Measurements from ENCODE around the gene EIF6.
A peak's percentile ranks its signal among the peaks of the same experiment; 100 is the strongest.
"Not testable (repeated sequence)": the region's sequence is repeated elsewhere in the genome, so short reads cannot be mapped to it uniquely, and the experiment has no call there.

EIF6 gene

DNA sequence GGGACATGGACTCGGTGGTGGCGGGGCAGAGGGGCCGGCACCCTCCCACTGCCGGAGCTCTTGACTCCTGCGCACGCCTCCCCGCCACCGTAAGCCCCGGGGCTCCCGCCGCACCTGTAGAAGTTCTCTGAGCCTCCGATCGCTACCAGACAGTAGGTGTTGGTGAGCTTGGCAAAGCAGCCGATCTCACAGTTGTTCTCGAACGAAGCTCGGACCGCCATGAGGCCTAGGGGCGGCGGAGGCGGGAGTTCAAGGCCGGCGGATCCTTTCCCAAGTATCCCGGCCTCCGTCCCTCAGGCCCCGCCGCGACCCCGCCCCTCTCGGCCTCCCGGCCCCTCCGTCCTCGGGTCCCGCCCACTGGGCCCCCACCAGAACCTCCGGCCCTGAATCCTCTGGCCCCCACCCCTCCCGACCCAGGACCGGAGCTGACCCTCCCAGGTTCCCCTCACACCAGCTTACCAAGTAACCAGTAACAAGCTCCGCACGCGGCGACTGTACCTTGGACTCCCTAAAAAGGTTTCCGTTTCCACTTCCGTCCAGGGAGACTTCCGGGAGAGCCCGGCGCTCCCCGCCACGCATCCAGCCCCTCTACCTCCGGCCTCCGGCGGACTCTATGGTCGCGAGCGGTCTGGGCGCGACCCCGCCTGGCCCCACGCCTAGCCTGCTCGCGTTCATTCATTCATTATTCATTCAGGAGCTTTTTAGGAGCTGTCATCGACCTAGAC is at the start of gene EIF6:
Gene EIF6, minus strand, starts transcription at position 506 of the 725 bp plus-strand sequence. Its CDS starts 285 bp downstream, at position 221.
- DNase-seq (ENCODE audit: low read depth in 2 of 2), result peak; percentile 73 to 77

DNA sequence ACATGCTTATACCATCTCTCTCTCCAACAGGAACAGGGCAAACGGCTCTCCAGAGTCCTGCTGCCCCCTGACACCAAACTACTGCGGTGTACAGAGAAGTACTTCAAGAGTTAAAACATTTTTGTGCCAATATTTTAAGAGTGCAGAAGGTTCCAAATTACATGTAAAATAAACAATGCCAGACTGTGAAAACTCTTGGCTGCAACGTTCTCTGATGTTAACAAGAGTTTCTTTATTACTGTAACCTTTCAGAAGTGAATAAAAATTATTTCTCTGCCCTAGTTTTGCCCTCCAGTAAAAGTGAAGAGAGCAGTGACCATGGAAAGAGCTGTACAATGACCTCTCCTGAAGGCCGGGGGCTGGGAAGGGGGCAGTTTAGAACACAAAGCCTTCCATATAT is 49.0 kb upstream of the EIF6 start:
- DNase-seq (ENCODE audit: low read depth in 2 of 2), result no peak

DNA sequence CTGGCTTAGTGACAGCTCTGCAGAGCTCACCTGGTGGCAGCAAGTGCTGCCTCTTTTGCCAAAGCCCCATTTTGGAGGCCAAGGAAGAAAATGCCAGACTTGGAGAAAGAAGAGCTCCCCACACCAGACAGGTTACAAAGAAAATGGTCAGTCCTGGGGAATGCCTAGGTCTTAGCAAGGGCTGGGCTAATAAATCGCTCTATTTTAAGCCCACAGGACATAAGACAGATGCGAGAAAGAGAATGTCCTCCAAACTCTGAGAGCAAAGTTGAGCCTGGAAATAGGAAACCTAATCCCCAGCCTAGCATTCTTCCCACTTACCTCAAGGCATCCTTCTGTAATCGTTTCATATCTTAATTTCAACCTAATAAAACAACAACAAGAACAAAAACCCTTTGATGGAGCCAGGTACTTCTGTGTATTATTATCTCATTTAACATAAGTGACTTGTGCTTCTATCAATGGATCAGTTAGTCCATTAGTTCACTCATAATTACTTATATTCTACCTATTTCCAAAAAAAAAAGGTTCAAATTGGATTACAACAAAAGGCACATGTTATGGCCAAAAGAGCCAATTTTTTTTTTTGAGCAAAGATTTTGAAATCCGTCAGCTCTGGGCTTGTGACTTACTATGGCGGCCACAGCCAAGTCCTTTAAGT is 48.1 kb upstream of the EIF6 start:
- DNase-seq (ENCODE audit: low read depth in 2 of 2), result no peak

DNA sequence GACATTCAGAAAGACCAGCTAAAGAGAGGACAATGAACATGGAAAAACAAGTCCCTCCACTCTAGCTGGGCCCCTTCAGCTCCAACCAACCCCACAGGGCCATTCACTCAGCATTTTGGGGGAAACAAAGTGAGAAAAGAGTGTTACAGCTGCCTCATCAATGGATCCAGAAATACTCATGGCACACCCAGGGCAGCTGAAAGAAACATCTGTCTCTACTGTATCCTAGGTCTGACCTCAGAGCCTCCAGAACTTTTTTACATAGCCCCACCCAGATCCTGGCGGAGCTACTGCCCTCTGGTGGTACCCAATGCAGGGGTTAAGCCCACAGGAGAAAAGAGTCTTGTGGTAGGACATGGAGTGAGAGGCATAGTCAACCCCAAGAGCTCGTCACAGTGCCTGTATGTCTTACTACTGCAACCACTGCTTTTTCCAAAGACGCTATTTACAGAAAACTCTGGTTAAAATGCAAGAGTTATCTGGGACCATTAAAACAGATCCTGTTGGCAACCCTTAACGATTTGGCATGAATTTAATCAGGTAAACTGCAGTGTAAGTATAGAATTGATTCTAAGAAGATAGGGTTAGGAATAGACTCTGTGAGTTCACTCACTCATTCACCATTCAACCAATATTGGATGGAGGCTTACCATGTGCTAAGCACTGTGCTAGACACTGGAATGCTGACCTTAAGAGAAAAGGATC is 45.0 kb upstream of the EIF6 start:
- DNase-seq (ENCODE audit: low read depth in 2 of 2), result no peak

DNA sequence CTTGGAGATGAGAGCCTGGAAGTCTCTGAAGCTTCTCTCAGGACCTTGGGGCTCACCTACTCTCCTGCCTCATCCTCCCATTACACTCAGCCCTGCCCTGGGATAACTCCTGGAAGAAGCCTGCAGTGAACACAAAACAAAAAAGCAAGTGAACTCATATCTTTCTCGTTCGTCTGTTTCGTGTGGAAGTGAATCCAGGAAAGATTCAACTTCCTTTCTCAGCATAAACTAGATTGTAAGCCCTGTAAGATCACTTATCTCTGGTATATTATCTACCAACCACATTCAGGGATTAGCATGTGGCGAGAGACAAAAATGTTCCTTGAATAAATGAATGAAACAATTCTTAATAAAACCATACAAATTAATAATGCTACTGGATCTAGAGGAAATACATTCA is 44.1 kb upstream of the EIF6 start:
- no peak for DNase-seq (ENCODE audit: low read depth in 2 of 2)

DNA sequence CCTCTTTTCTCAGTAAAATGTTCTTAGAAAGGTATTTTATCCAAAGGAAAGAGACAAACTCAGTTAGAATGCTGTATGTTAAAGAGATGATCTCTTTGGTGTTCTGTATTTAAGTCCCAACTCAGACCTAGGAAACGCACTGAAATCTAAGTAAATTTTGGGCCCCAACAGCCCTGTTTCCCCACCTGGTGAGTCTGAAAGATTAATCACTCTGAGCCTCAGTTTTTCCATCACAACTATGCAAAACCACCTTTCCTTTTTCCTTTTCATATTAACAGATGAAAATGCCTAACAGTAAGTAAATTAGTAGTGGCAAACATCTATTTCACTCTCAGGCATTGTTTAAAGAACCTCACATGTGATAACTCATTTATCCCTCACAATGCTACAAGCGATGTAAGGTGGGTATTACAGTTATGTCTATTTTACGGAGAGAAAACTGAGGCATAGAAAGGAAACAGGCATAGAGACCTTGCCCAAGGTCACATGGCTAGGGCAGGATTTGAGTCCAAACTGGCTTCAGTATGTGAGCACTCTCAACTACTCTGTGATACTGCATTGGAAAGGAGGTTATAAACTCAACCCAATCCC is 43.6 kb upstream of the EIF6 start:
- DNase-seq (ENCODE audit: low read depth in 2 of 2), result no peak

DNA sequence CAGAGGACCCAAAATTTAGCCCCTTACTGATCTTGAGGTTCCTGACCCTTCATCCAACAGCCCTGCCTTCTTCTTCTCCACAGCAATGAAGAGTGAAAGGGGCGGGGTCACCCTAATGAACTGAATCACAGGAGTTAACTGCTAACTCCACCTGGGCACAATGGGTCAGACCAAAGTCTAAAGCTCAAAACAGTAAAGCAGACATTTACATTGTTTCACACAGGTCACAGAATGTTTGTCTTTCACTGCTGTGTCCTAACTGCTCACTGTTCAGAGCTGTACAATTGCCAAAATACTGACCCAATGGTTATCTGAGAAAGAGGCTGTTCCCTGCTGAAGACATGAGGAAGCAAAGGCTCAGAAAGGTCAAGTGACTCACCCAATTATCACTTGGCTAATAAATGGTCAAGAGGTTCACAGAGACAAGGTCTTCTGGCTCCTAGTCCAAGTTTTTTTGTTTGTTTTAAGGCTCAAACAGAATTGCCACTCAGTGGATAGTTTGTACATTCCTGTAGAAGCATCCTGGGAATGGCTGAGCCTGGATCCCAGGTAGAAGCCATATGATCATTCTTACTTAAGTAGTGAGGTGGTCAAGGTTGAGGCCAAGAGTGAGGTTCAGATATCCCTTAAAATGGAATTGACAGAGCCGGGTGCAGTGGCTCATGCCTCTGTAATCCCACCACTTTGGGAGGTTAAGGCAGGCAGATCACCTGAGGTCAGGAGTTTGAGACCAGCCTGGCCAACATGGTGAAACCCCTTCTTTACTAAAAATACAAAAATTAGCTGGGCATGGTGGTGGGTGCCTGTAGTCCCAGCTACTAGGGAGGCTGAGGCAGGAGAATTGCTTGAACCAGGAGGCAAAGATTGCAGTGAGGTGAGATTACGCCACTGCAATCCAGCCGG is 42.8 kb upstream of the EIF6 start:
- no peak for DNase-seq (ENCODE audit: low read depth in 2 of 2)

DNA sequence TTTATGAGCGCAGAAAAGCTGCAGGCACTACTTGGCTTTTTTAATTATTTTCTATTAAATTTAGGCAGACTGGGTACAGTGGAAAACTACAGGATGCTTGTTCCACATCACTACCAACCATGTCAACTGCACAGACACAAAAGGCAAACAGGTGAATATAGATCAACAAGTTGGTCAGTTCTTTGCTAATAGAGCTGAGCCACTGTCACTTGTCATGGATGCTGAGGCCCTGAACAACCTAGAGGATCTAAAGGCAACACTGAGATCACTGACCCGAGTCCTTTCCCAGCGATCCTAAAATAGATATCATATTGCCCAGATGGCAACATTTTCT is 42.1 kb upstream of the EIF6 start:
- DNase-seq (ENCODE audit: low read depth in 2 of 2), result no peak

DNA sequence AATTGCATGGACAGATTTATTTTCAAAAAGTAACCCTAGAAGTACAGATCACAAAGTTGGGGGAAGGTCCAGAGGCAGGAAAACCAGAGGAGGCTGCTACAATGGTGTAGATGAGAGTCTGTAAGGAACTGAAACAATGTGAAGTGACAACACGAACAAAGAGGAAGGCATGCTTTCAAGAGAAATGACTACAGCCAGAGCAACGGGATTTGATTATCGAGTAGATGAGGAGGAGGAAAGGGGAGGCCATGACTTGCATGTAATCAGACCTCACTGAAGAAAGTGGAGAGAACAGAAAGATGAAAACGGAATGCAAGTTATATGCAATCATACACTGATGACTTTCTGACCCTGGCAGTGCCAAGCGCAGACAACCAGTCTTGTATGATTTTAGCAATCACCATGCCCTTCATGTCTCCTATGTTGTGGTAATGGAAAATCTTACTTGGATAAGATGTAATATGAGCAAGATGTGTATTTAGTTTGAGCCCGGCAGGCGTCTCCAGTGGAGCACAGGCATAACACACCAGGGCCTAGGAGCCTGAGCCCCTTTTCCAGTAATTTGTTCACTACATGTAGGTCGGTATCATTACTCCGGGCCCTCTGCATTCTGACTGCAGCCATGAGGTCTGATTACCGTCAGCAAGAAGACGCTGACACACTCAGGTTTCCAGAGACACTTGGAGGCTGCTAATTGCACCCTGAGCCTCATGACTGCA is 41.6 kb upstream of the EIF6 start:
- no peak for DNase-seq (ENCODE audit: low read depth in 2 of 2)

DNA sequence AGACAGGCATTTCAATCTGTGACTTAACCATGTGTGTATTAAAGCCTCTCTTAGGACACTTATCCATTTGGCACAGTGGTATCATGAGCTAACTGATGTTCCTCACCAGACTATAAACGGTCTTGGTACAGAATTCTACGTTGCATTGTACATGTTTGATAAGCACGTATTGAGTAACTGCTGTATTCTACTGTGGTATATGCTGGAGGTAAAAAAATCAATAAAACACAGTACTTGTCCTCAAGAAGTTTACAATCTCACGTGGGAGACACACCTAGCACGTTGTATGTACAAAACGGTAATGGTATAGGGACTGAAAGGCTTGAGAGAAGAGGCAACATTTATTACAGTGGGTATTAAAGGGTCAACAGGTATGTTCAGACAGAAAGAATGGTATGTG is 40.8 kb upstream of the EIF6 start:
- no peak for DNase-seq (ENCODE audit: low read depth in 2 of 2)

DNA sequence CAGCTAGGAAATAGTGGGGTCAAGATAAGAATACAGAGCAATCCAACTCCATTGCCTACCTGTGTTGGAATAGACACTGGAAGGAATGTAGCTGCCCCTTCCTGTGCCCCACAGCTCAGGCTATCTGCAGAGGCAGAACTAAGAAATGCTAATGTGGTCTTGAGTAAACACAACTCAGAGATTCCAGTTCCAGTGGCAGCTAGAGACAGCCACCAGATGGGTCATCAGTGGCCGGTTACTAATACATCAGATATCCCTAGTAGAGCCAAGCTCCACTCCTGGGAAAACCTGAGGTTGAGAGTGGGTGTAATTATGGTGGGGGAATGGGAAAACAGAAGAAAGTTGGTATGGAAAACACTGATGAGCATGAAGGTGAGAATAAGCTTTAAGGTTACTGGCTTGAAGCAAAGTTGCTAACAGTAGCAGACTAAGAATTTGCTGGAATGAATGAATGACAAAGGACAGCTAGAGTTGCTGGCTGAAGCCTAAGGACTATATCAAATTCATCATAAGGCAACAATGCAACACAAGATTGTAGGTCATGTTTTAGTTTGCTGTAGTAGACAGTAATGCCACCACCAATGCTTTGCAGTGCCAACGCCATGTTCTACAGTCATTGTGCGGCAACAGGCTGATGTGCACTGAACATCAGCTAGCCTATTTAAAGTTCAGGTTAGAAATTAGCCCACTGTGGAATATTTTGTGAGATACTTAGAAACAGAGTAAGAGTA is 36.0 kb upstream of the EIF6 start:
- DNase-seq (ENCODE audit: low read depth in 2 of 2), result no peak

DNA sequence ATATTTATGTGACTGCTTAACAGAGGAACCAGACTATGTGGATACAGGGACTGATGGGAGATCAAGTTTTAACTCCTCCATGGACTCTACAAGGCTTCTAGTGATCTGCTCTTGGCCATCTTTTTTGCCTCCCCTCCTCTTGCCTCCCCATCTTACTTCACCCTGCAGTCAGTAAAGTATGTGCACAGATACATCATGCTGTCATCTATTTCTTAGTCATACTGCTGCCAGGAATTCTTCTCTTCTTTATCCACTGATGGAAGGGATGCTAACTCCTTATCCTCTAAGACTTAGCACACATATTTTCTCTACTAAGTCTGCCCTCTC is 35.3 kb upstream of the EIF6 start:
- DNase-seq (ENCODE audit: low read depth in 2 of 2), result peak in 1 of 2 experiments; percentile 61

DNA sequence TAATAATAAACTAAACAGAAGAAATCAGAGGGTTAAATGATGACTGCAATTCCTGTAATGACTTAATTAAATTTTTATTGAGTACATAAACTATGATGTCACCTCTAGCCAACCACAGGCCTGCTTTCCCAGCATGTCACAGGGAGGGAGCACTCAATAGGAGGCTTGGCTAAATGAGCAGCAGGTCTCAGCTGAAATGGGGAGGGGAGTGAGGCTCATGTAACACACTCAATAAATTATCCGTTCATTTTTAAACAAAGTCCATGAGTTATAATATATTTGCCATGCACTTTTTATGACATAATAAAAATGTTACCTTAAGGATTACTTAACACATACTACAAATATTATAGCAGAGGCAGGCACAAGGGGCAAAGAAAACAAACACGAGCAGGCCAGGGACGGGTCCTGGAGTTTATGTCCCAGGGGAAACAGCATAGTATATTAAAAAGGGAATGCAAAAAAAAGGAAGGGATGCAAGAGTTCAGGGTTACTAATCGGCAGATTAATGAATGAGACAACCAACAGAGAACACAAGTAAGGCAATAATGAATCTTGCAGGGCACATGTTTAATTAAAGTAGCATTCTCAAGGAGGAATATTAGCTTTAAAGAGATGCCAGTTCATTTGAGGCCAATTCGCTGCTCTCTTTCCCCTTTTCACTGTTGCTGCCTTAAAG is 34.8 kb upstream of the EIF6 start:
- peak in 1 of 2 experiments; percentile 70 for DNase-seq (ENCODE audit: low read depth in 2 of 2)

DNA sequence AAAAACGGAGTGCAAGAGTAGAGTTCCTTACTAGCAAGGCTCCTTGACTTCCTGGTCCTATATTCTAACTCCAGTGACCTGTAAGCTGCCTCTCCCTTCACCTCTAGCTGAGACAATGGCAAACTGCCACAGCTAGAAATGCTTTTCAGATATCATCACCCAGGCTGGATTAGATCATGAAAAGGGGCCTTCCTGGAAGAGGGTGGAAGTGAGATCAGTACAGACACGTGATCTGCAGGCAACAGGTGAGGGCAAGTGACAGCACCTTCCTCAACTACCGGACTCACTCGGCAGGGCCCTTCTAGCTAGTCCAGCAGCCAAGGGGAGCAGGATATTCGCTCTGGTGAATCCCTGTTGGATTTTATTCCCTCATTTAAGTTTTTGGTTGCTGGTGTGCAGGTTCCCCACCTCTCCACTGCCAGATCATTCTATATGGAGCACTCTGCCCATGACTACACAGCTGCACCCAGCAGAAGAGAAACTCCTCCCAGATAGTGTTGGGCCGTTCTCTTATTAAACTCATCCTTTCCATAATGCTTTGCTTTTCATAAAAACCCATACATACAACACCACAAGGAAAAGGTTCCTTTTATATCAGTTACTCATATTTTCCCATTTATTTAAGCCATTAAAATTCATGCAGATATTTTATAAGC is 34.1 kb upstream of the EIF6 start:
- DNase-seq (ENCODE audit: low read depth in 2 of 2), result peak in 1 of 2 experiments; percentile 54

DNA sequence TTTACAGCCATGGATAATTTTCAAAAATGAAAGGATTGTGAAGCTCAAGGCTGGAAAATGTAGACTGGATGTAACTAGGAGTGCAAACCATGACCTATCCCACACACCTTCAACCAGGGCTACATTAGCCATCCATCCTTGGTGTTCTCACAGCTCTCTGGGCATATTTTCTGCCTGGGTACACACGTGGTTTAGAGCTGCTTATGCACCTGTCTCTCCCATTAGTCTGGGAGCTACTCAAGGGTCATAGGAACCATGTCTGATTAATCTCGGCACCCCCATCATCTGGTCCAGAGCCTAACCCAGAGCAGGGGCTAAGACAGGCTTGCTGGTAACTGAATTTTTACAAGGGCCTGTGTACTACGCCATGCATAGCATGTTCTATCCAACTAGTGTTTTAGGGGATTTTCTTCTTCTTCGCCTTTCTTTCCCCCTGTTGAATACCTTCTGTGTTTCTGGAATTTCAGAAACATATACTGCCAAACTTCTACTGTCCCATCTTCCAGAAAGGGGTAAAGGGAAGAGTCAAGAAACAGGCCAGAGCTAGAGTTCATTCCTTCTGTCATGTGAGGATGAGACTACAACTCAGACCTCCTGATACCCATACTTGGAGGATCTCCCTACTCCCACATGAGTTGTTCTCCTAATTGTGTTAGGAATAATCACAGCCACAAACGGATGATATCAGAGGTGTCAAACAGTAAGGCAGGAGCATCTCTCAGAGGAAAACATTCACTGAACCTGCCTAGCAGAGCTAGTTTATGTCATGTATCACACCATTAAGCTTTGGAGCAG is 33.0 kb upstream of the EIF6 start:
- no peak for DNase-seq (ENCODE audit: low read depth in 2 of 2)

DNA sequence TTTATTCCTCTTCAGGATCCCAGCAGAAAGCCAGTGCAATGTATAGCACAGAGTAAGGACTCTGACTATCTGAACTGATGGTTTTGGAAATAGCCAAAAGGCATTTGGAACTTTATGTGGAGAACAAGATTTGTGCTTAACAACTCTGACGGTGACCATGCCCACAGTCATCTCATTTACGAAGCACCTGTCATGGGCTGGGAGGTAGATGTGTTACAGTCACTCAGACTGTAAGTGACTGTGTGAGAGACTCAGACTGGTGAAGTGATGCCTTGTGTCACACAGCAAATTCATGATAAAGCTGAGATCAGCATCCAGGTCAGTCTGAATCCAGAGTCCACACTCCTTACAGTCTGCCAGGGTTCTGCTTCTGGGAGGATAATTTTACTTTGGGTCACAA is 31.5 kb upstream of the EIF6 start:
- no peak for DNase-seq (ENCODE audit: low read depth in 2 of 2)

DNA sequence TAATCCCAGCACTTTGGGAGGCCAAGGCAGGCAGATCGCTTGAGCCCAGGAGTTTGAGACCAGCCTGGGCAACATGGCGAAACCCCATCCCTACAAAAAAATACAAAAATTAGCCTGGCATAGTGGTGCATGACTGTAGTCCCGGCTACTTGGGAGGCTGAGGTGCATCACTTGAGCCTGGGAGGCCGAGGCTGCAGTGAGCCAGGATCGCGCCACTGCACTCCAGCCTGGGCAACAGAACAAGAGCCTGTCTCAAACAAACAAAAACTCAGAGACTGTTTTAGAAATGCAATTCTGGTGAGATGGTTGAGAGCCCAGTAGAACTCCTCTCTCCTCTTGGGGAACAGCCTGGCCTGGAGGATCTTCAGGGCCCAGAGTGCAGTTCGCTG is 31.1 kb upstream of the EIF6 start:
- DNase-seq (ENCODE audit: low read depth in 2 of 2), result not testable (repeated sequence)

DNA sequence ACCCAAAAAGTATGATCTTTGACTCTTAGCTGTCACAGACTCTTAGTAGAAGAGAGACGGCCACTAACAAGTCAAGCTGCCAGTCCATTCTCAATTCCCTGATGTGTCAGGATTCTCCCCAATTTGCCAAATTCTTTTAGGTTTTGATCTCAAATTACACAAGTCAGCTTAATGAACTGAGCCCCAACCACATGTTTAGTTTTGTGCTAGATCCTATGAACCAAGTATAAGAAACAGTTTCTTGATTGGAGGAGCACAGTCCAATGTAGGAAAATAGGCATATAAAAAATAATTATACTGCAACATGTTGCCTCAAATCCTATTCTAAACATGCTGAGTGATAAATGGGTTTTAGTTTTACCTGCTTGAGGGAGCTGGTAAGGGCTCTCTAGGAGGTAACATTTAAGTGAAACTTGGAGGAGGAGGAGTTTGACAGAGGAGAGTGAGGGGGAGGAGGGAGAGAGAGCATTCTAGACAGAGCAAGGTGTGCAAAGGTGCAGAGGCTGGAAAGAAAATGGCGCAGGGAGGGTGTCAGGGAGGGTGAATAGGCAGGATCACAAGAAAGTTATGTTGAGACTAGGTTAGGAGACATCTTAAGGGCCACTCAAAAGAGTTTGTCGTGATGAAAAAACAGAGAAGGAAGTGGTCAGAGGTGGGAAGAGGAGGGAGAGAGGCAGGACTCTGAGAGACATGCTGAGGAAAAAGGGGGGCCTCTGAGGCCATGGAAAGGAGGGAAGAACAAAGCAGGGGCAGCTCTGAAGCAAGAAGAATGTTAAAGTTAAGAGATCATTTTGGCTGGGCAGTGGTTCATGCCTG is 30.5 kb upstream of the EIF6 start:
- no peak for DNase-seq (ENCODE audit: low read depth in 2 of 2)
